Stimulated activated CD4-positive, alpha-beta T cell treated with anti-CD3 and anti-CD28 coated beads, TNF-alpha, amount 100 ng/mL, for 4 hours (primary cell): Measurements from ENCODE around the gene NOL3.

Source experiments
- DNase-seq, 3 experiments: peaks; one replicate each; pipeline ENCODE4 v3.0.0-alpha.2; 2020; ENCODE audit warnings: low read depth in 3 of 3

NOL3 gene

GRCh38 chr16:67206838-67207248 lies 36.5 kb downstream of the NOL3 start:
- no peak for DNase-seq

GRCh38 chr16:67207249-67208091 lies 37.1 kb downstream of the NOL3 start:
- no peak for DNase-seq

- DNase-seq, result no peak
Observed at GRCh38 chr16:67208154-67208896, 38.0 kb downstream of the NOL3 start.

GRCh38 chr16:67209565-67209964 lies 39.2 kb downstream of the NOL3 start:
- no peak for DNase-seq

- DNase-seq, result no peak
Observed at GRCh38 chr16:67210069-67210937, 40.0 kb downstream of the NOL3 start.

GRCh38 chr16:67211674-67212073 lies 41.3 kb downstream of the NOL3 start:
- no peak for DNase-seq

- no peak for DNase-seq
Observed at GRCh38 chr16:67212766-67213165, 42.4 kb downstream of the NOL3 start.

GRCh38 chr16:67213197-67214019 lies 43.1 kb downstream of the NOL3 start:
- DNase-seq, result no peak

- no peak for DNase-seq
Observed at GRCh38 chr16:67215706-67216105, 45.4 kb downstream of the NOL3 start.

DNA sequence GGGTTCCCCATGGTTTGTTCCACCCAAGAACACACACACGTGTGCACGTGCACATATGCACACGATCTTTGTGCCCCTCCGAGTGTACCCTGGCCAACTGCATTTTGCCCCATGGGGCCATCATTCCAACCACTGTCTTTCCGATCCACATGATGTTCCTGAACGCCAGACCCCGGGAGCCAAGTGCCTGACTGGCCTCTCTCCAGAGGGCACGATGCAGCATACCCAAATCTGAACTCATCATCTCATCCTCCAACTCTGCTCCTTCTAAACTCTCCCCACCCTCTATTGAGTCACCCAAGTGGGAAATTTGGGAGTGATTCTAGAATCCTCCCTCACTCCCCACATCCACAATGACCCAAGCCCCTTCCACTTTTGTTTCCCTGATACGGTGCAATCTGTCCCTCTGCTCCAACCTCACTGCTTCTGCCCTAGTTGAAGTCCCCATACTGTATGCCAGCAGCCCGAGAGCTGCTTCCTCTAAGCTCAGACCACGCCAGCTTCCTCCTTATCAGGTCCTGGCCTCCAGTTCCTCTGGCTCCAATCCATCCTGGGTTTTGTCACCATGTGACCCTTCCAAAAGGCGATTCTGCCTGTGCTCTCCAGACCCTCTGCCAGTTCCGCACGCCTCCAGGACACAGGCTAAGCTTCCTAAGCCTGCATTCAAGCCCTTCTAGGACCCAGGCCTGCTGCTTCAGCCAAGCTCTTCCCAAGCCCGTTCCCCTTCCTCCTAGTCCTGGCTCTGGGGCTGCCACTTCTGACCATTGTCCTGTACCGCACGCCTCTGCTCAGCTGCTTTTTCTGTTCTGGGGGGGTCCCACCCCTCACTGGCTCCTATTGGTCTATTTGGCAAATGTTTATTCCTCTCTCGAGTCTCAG lies 46.5 kb downstream of the NOL3 start:
- no peak for DNase-seq

- DNase-seq, result no peak
Observed at GRCh38 chr16:67223992-67224391, 53.7 kb downstream of the NOL3 start.
